ENCODE data around the gene SLC25A33. TPM values are rescaled to one million over a fixed set of nuclear protein-coding genes. Genes with fewer than 3 reads are reported as not detected.

The SLC25A33 gene
- total RNA-seq, 2 donors from 2014 or later, result 9.6 to 13.6 TPM

GRCh38 chr1:9597361-9598315, 58.4 kb downstream of the SLC25A33 start:
- no peaks in the 10 kb centered on the region for H3K27me3 ChIP-seq (ENCODE audit: control insufficient read depth, insufficient read depth, low read length, poor library complexity, severe bottlenecking)
- H3K9me3 Mint-ChIP-seq, result no peaks in the 10 kb centered on the region
- WGBS, 2 experiments (ENCODE audit: insufficient coverage in 1 of 2, insufficient read length in 1 of 2), result 89 to 93% methylated on average over 12 to 14 of the region's 14 CpGs

GRCh38 chr1:9598316-9598700, 59.0 kb downstream of the SLC25A33 start:
- Histone ChIP-seq H3K36me3 (ENCODE audit: control insufficient read depth, insufficient read depth, low read length) (peaks cover 17% of the 10 kb centered on the region), H3K9ac (ENCODE audit: extremely low read depth, low read length, poor library complexity, severe bottlenecking) (no peak overlapping the region), H3K9me3 (ENCODE audit: control insufficient read depth, low read length) (no peaks in the 10 kb centered on the region), H3K4me3 (ENCODE audit: low read length) (no peak overlapping the region), H3K27ac (ENCODE audit: low read depth, low read length) (no peak overlapping the region), H3K27me3 (ENCODE audit: control insufficient read depth, insufficient read depth, low read length, poor library complexity, severe bottlenecking) (no peaks in the 10 kb centered on the region), H3K4me1 (ENCODE audit: control insufficient read depth, insufficient read depth, low read length) (peaks cover 4% of the 10 kb centered on the region)
- no peak for TF ChIP-seq CTCF (conservative IDR thresholded peaks at IDR 0.05)
- DNase-seq, result no peak
- WGBS, 2 experiments (ENCODE audit: insufficient coverage in 1 of 2, insufficient read length in 1 of 2), result 89 to 96% methylated on average over 13 to 18 of the region's 18 CpGs
- Mint-ChIP-seq H3K4me3 (no peak overlapping the region), H3K36me3 (ENCODE audit: low read depth) (peaks cover 12% of the 10 kb centered on the region), H3K27ac (no peak overlapping the region), H3K4me1 (peaks cover 5% of the 10 kb centered on the region), H3K9me3 (no peaks in the 10 kb centered on the region), H3K27me3 (ENCODE audit: insufficient read depth) (no peaks in the 10 kb centered on the region)

More at GRCh38 chr1:9597361-9598315, 58.4 kb downstream of the SLC25A33 start:
- no peak for DNase-seq
- Mint-ChIP-seq H3K27me3 (ENCODE audit: insufficient read depth) (no peaks in the 10 kb centered on the region), H3K4me1 (peaks cover 12% of the 10 kb centered on the region), H3K4me3 (no peak overlapping the region), H3K36me3 (ENCODE audit: low read depth) (peaks cover 8% of the 10 kb centered on the region), H3K27ac (no peak overlapping the region)
- Histone ChIP-seq H3K36me3 (ENCODE audit: control insufficient read depth, insufficient read depth, low read length) (peaks cover 13% of the 10 kb centered on the region), H3K9me3 (ENCODE audit: control insufficient read depth, low read length) (no peaks in the 10 kb centered on the region), H3K4me1 (ENCODE audit: control insufficient read depth, insufficient read depth, low read length) (peaks cover 10% of the 10 kb centered on the region), H3K27ac (ENCODE audit: low read depth, low read length) (no peak overlapping the region), H3K4me3 (ENCODE audit: low read length) (no peak overlapping the region), H3K9ac (ENCODE audit: extremely low read depth, low read length, poor library complexity, severe bottlenecking) (no peak overlapping the region)
- TF ChIP-seq CTCF (conservative IDR thresholded peaks at IDR 0.05), result no peak

GRCh38 chr1:9599741-9600140, 60.5 kb downstream of the SLC25A33 start:
- WGBS, 2 experiments (ENCODE audit: insufficient coverage in 1 of 2, insufficient read length in 1 of 2), result 84 to 95% methylated on average over 8 to 10 of the region's 10 CpGs
- no peak overlapping the region for H3K9ac ChIP-seq (ENCODE audit: extremely low read depth, low read length, poor library complexity, severe bottlenecking)
- no peak for DNase-seq
- peaks cover 17% of the 10 kb centered on the region for H3K36me3 ChIP-seq (ENCODE audit: control insufficient read depth, insufficient read depth, low read length)
- H3K27me3 ChIP-seq (ENCODE audit: control insufficient read depth, insufficient read depth, low read length, poor library complexity, severe bottlenecking), result no peaks in the 10 kb centered on the region
- no peak overlapping the region for H3K4me3 ChIP-seq (ENCODE audit: low read length)
- no peak for TF ChIP-seq CTCF (conservative IDR thresholded peaks at IDR 0.05)
- Mint-ChIP-seq H3K4me1 (no peaks in the 10 kb centered on the region), H3K36me3 (ENCODE audit: low read depth) (peaks cover 15% of the 10 kb centered on the region), H3K9me3 (no peaks in the 10 kb centered on the region), H3K27ac (no peak overlapping the region), H3K27me3 (ENCODE audit: insufficient read depth) (no peaks in the 10 kb centered on the region), H3K4me3 (no peak overlapping the region)
- no peaks in the 10 kb centered on the region for H3K4me1 ChIP-seq (ENCODE audit: control insufficient read depth, insufficient read depth, low read length)
- no peaks in the 10 kb centered on the region for H3K9me3 ChIP-seq (ENCODE audit: control insufficient read depth, low read length)
- H3K27ac ChIP-seq (ENCODE audit: low read depth, low read length), result no peak overlapping the region
